Right lobe of liver (tissue), 4 donors: ENCODE results near the gene C9orf152.

ENCODE experiments used
- CTCF ChIP-seq, 4 donors: fragments of 200-600 bp in 3 of 4; fragments of 450-650 bp in 1 of 4; IDR thresholded peaks; one replicate each; pipeline versions ENCODE4 v1.5.1 to v1.8.0; 2016 to 2022; ENCODE audit warnings: antibody characterized with exemption in 4 of 4, mild to moderate bottlenecking in 2 of 4
- POLR2A ChIP-seq: fragments of 450-650 bp; IDR thresholded peaks from one replicate; pipeline ENCODE4 v1.6.1; 2017; ENCODE audit warnings: antibody characterized with exemption, mild to moderate bottlenecking
- donor health status: DM: no; HTN: no; CAD: no.
- donor health status: DM: no; HTN: no; CAD: no.
- donor health status: DM: no; HTN: yes; CAD: no.

GRCh38 chr9:110173322-110173642 lies 34.7 kb downstream of the C9orf152 start:
- TF ChIP-seq CTCF (IDR thresholded peaks at IDR 0.05), result no peak
- no peak for TF ChIP-seq POLR2A
